ENCODE data around the gene LGALS7. TPM values are rescaled to one million over a fixed set of nuclear protein-coding genes. Genes with fewer than 3 reads are reported as not detected.
"Not testable (repeated sequence)": the region's sequence is repeated elsewhere in the genome, so short reads cannot be mapped to it uniquely, and the experiment has no call there.

LGALS7 gene
- total RNA-seq, 1 experiment from 2014 or later, result not detected

DNA sequence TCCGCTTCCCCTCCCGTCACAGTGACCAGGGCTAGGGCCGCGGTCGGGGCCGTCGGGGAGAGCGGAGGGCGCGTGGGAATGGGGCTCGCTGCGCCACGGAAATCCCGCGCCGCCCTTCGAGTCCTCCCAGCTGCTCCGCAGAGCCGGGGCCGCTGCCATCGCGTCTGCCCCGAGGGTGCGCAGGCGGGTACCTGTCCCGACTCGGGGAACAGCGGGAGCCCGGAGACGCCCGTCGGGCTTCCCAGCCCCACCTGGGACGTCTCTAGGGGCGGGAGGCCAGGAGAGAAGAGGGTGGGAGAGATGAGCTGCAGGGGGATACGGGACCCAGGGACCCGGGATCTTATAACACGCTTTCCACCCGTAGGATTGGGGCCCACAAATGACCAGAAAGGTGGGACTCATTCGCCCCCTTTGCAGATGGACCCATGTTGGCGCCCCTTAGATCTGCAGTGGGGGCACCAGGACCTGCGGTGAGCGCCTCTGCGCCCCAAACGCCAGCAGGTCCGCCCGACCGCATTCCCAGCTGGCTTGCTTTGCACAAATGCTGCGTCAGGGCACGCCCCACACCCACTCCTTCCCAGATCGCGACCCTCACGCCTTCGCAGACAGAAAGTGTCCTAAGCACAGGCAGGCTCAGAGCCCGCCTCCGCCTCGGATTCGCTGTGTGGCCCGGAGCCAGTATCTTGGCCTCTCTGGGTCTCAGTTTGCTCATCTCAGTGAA is 2.9 kb downstream of the LGALS7 start:
- H3K27ac Mint-ChIP-seq (ENCODE audit: unreplicated experiment); H3K36me3 ChIP-seq (ENCODE audit: control insufficient read depth, insufficient read depth, low read length); DNase-seq; H3K9me3 ChIP-seq; BruUV-seq (replicated peaks); H3K27me3 Mint-ChIP-seq (ENCODE audit: insufficient read depth, unreplicated experiment); H3K9me3 Mint-ChIP-seq (ENCODE audit: unreplicated experiment); H3K4me1 ChIP-seq; H3K4me1 Mint-ChIP-seq (ENCODE audit: low read depth, unreplicated experiment); H3K4me3 ChIP-seq (ENCODE audit: low read depth, low read length); H3K4me3 Mint-ChIP-seq (ENCODE audit: unreplicated experiment); POLR2A ChIA-PET; intact Hi-C loops (cut with micrococcal nuclease; ENCODE audit: unreplicated experiment); H3K36me3 Mint-ChIP-seq (ENCODE audit: insufficient read depth, unreplicated experiment); H3K27me3 ChIP-seq (replicated peaks; ENCODE audit: control insufficient read depth, insufficient read depth, low read length): not testable (repeated sequence)
- CTCF ChIA-PET, result interaction anchor here (0.6 kb wide), 1 partner anchor 44 kb away, joined by 3 read pairs; no protein-coding TSS in a partner anchor

- Histone ChIP-seq H3K27me3 (replicated peaks; ENCODE audit: control insufficient read depth, insufficient read depth, low read length) (no peaks in the 10 kb centered on the region), H3K36me3 (ENCODE audit: control insufficient read depth, insufficient read depth, low read length) (no peaks in the 10 kb centered on the region), H3K4me1 (no peaks in the 10 kb centered on the region), H3K9me3 (no peaks in the 10 kb centered on the region; the same call in 1 of the 2 replicates), H3K4me3 (ENCODE audit: low read depth, low read length) (no peak overlapping the region)
- no TSS peak for BruUV-seq (replicated peaks)
- H3K4me1 Mint-ChIP-seq (ENCODE audit: low read depth, unreplicated experiment), result no peaks in the 10 kb centered on the region
- ChIA-PET POLR2A (no interaction called here), CTCF (interaction anchor here (0.6 kb wide), 1 partner anchor 44 kb away, joined by 3 read pairs; no protein-coding TSS in a partner anchor)
- no peaks in the 10 kb centered on the region for H3K36me3 Mint-ChIP-seq (ENCODE audit: insufficient read depth, unreplicated experiment)
- H3K4me3 Mint-ChIP-seq (ENCODE audit: unreplicated experiment), result no peak overlapping the region
- TF ChIP-seq, protein P1, sequence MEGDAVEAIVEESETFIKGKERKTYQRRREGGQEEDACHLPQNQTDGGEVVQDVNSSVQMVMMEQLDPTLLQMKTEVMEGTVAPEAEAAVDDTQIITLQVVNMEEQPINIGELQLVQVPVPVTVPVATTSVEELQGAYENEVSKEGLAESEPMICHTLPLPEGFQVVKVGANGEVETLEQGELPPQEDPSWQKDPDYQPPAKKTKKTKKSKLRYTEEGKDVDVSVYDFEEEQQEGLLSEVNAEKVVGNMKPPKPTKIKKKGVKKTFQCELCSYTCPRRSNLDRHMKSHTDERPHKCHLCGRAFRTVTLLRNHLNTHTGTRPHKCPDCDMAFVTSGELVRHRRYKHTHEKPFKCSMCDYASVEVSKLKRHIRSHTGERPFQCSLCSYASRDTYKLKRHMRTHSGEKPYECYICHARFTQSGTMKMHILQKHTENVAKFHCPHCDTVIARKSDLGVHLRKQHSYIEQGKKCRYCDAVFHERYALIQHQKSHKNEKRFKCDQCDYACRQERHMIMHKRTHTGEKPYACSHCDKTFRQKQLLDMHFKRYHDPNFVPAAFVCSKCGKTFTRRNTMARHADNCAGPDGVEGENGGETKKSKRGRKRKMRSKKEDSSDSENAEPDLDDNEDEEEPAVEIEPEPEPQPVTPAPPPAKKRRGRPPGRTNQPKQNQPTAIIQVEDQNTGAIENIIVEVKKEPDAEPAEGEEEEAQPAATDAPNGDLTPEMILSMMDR (IDR thresholded peaks at IDR 0.05; ENCODE audit: insufficient read depth in 1 of 2, low read depth in 1 of 2, low read length in 1 of 2, severe bottlenecking in 1 of 2, unreplicated experiment in 1 of 2), result no peak
- intact Hi-C loops (cut with micrococcal nuclease; ENCODE audit: unreplicated experiment), result no loop called here
- no peak overlapping the region for H3K27ac Mint-ChIP-seq (ENCODE audit: unreplicated experiment)
- H3K9me3 Mint-ChIP-seq (ENCODE audit: unreplicated experiment), result no peaks in the 10 kb centered on the region
- H3K27me3 Mint-ChIP-seq (ENCODE audit: insufficient read depth, unreplicated experiment), result no peaks in the 10 kb centered on the region
- DNase-seq, result peak in 1 of 2 experiments; percentile 44
Observed at GRCh38 chr19:38769635-38770211, 3.6 kb downstream of the LGALS7 start.

- Histone ChIP-seq H3K4me1 (peaks cover 9% of the 10 kb centered on the region; the same call in 1 of the 2 replicates), H3K36me3 (ENCODE audit: control insufficient read depth, insufficient read depth, low read length) (no peaks in the 10 kb centered on the region), H3K4me3 (ENCODE audit: low read depth, low read length) (no peak overlapping the region), H3K27me3 (replicated peaks; ENCODE audit: control insufficient read depth, insufficient read depth, low read length) (no peaks in the 10 kb centered on the region), H3K9me3 (no peaks in the 10 kb centered on the region; the same call in none of the 2 replicates)
- DNase-seq, result no peak
- Mint-ChIP-seq H3K9me3 (ENCODE audit: unreplicated experiment) (no peaks in the 10 kb centered on the region), H3K4me3 (ENCODE audit: unreplicated experiment) (no peak overlapping the region), H3K27me3 (ENCODE audit: insufficient read depth, unreplicated experiment) (no peaks in the 10 kb centered on the region), H3K27ac (ENCODE audit: unreplicated experiment) (no peak overlapping the region), H3K4me1 (ENCODE audit: low read depth, unreplicated experiment) (no peaks in the 10 kb centered on the region), H3K36me3 (ENCODE audit: insufficient read depth, unreplicated experiment) (no peaks in the 10 kb centered on the region)
- no TSS peak for BruUV-seq (replicated peaks)
- TF ChIP-seq, protein P1 (IDR thresholded peaks at IDR 0.05; ENCODE audit: insufficient read depth in 1 of 2, low read depth in 1 of 2, low read length in 1 of 2, severe bottlenecking in 1 of 2, unreplicated experiment in 1 of 2), result no peak
- CTCF ChIA-PET, result no interaction called here
- intact Hi-C loops (cut with micrococcal nuclease; ENCODE audit: unreplicated experiment), result no loop called here
- POLR2A ChIA-PET, result no interaction called here
Observed at GRCh38 chr19:38766276-38767047, 6.9 kb downstream of the LGALS7 start.
